Lower leg skin (tissue), 4 donors: ENCODE results near the gene NRM. TPM values are rescaled to one million over a fixed set of nuclear protein-coding genes. Genes with fewer than 3 reads are reported as not detected.

ENCODE experiments used
- DNase-seq, 2 donors: peaks; one replicate each; pipeline ENCODE4 v3.0.0-alpha.2; 2019; ENCODE audit warnings: low spot score in 2 of 2
- H3K4me3 ChIP-seq: fragments of 200-600 bp; sonication (generic); 2 replicates; pipeline ENCODE4 v1.5.1; 2017; ENCODE audit warnings: mild to moderate bottlenecking, low read depth; ENCODE audit not compliant: poor library complexity, severe bottlenecking
- POLR2A ChIP-seq, 2 donors: fragments of 450-650 bp; IDR thresholded peaks; one replicate each; pipeline ENCODE4 v1.6.1; 2016 to 2017; ENCODE audit warnings: antibody characterized with exemption in 2 of 2, mild to moderate bottlenecking in 1 of 2, moderate library complexity in 1 of 2
- WGBS, 2 donors: methylation state at CpG; one replicate each; pipeline ENCODE4 v1.1.5; 2018; 5-methylcytosine and 5-hydroxymethylcytosine counted together
- intact Hi-C: fragments of 100-400 bp; cut with DNase I; formaldehyde crosslinking; loops from one replicate; pipeline ENCODE4 v1.15.0; 2023; ENCODE audit warnings: low total_unique reads
- total RNA-seq, 4 donors: library from RNA; depleted of rRNA; stranded (reverse); fragments of >200 nt; gene quantifications; one replicate each; pipeline ENCODE4 v1.1.0, GENCODE V29; 2016
- TF ChIP-seq, protein P1 (sequence below), 3 donors: fragments of 450-650 bp; IDR thresholded peaks; one replicate each; pipeline ENCODE4 v1.5.1; 2016; ENCODE audit warnings: antibody characterized with exemption in 3 of 3, mild to moderate bottlenecking in 3 of 3, moderate library complexity in 2 of 3

Gene NRM
- total RNA-seq, 4 donors from 2014 or later, result 4.3 to 6.9 (median 6.1) TPM

DNA sequence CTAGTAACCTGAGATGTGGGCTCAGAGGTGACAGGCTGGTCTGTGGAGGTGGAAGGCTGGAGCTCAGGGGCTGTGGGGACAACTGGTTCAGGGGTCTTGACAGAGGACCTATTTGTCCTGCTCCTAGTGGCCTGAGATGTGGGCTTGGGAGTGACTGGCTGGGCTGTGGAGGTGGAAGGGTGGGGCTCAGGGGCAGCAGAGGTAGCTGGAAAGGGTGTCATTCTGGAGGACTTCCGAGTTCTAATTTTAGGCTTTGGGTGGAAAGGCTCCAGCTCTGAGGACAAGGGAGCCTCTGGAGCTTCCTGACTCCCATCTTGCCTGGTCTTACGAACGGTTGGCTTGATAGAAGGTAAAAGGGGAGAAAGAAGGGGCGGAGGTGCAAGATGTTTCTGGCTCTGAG, 14.8 kb upstream of the NRM start:
- H3K4me3 ChIP-seq, result no peak overlapping the region
- intact Hi-C loops, result no loop called here
- no peak for DNase-seq
- TF ChIP-seq, protein P1, sequence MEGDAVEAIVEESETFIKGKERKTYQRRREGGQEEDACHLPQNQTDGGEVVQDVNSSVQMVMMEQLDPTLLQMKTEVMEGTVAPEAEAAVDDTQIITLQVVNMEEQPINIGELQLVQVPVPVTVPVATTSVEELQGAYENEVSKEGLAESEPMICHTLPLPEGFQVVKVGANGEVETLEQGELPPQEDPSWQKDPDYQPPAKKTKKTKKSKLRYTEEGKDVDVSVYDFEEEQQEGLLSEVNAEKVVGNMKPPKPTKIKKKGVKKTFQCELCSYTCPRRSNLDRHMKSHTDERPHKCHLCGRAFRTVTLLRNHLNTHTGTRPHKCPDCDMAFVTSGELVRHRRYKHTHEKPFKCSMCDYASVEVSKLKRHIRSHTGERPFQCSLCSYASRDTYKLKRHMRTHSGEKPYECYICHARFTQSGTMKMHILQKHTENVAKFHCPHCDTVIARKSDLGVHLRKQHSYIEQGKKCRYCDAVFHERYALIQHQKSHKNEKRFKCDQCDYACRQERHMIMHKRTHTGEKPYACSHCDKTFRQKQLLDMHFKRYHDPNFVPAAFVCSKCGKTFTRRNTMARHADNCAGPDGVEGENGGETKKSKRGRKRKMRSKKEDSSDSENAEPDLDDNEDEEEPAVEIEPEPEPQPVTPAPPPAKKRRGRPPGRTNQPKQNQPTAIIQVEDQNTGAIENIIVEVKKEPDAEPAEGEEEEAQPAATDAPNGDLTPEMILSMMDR (IDR thresholded peaks at IDR 0.05), result no peak
- TF ChIP-seq POLR2A (IDR thresholded peaks at IDR 0.05), result no peak
- 85 to 92% methylated on average over 4 of the region's 4 CpGs for WGBS, 2 donors

GRCh38 chr6:30703821-30704220, 13.0 kb upstream of the NRM start:
- H3K4me3 ChIP-seq, result no peak overlapping the region
- intact Hi-C loops, result no loop called here
- no peak for DNase-seq
- TF ChIP-seq POLR2A (IDR thresholded peaks at IDR 0.05), result no peak
- TF ChIP-seq, protein P1 (IDR thresholded peaks at IDR 0.05), result no peak
- WGBS, 2 donors, result 96 to 97% methylated on average over 4 of the region's 4 CpGs

DNA sequence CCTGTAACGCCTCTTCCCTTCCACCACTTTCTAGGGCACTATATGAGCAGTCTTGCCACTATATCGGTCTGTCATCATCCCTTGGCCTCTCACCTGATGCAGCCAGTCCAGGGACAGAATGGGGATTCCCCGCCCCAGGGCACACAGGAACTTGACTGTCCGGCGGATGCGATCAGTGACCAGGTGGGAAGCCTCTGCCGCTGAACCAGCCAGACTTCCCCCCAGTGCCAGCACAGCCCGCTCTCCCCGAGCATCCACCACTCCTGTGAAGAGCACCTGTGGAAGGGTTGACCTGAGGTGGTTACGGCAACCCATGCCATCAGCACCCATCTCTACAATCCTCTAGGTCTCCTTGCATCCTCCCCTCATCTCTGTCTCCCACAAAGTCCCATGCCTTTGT, 12.2 kb upstream of the NRM start:
- no peak for DNase-seq
- intact Hi-C loops, result no loop called here
- 94 to 95% methylated on average over 10 of the region's 10 CpGs for WGBS, 2 donors
- TF ChIP-seq, protein P1 (IDR thresholded peaks at IDR 0.05), result no peak
- TF ChIP-seq POLR2A (IDR thresholded peaks at IDR 0.05), result no peak
- no peak overlapping the region for H3K4me3 ChIP-seq

DNA sequence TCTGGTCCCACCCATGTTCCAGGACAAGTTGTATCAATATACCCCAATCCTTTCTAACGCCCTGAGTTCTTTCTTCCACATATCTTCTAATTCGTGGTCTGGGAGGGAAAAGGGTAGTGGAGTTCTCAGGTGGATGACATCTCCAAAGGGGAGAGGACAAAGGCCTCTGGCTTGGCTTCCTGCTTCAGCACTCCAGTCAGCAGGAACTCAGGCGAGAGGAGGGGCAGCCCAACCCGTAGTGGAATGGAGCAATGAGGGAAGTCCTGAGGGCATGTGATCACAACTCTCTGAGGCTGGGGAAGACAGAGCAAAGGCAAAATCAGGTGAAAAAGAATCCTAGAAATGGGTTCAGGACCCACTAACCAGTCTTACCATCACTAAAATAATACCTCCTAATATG, 9.6 kb upstream of the NRM start:
- intact Hi-C loops, result no loop called here
- no peak for DNase-seq
- 44 to 49% methylated on average over 4 of the region's 4 CpGs for WGBS, 2 donors
- TF ChIP-seq POLR2A (IDR thresholded peaks at IDR 0.05), result no peak
- TF ChIP-seq, protein P1 (IDR thresholded peaks at IDR 0.05), result no peak
- H3K4me3 ChIP-seq, result no peak overlapping the region

DNA sequence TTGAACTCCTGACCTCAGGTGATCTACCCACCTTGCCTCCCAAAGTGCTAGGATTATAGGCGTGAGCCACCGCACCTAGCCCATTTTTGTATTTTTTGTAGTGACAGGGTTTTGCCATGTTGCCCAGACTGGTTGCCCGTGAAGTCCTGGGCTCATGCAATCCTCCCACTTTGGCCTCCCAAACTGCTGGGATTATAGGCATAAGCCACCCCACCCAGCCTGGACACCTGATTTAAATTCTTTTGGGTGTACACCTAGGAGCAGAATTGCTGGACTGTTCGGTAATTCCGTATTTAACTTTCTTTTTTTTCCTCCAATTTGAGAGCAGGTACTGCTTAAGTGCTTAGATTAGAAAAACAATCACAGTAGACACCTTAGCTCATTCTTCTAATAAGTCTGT, 5.6 kb upstream of the NRM start:
- H3K4me3 ChIP-seq, result no peak overlapping the region
- DNase-seq, result no peak
- 96% methylated on average over 5 of the region's 5 CpGs for WGBS, 2 donors
- intact Hi-C loops, result no loop called here
- no peak for TF ChIP-seq POLR2A (IDR thresholded peaks at IDR 0.05)
- TF ChIP-seq, protein P1 (IDR thresholded peaks at IDR 0.05), result no peak

DNA sequence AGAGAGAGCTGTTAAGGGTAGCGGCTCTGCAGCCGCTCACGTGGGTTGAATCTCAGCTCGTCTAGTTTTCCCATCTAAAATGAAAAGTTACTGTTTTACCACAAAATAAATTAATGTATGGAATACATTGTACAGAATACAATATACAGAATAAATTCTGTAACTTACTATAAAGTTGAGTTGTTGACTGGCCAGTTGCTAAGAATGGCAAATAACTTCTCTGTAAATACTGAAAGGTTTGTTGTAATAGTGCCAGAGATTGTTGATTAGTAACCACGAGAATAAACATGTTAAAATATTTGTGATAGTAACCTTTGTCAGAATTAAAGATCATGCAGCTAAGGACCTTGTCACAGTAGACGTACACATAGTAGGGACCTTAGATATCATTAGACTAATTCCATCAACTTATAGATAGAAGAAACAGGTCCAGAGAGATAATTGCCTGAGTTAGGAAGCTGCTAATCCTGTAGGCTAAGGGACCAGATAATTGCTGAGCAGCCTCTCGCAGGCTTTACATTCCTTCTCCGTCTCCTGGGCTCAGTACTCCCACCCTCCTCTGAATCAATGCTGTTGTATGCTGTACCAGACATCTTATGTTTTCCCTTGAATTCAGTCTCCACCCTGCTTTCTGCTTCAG, 544 bp upstream of the NRM start:
- H3K4me3 ChIP-seq, result peak overlapping the region; percentile 54
- intact Hi-C loops, result no loop called here
- TF ChIP-seq, protein P1 (IDR thresholded peaks at IDR 0.05), result no peak
- TF ChIP-seq POLR2A (IDR thresholded peaks at IDR 0.05), result no peak
- 14 to 15% methylated on average over 8 of the region's 8 CpGs for WGBS, 2 donors
- DNase-seq, result no peak
